SK-N-MC (cell line): ENCODE results near the gene SNX24.
"Not testable (repeated sequence)": the region's sequence is repeated elsewhere in the genome, so short reads cannot be mapped to it uniquely, and the experiment has no call there.

ENCODE experiments used
- DNase-seq: peaks from one replicate; pipeline ENCODE4 v3.0.0-alpha.2; 2011; ENCODE audit warnings: low read depth, low spot score
- H3K27ac ChIP-seq: fragments of 200-600 bp; sonication (generic); 2 replicates; pipeline ENCODE4 v1.5.1; 2016; ENCODE audit warnings: mixed run types
- H3K36me3 ChIP-seq: fragments of 200-600 bp; sonication (generic); 2 replicates; pipeline ENCODE4 v1.6.1; 2017; ENCODE audit warnings: antibody characterized with exemption, low read length, mixed read lengths; ENCODE audit not compliant: insufficient read depth
- H3K4me3 ChIP-seq: fragments of 200-600 bp; sonication (generic); 2 replicates; pipeline ENCODE4 v1.5.1; 2016
- H3K9ac ChIP-seq: fragments of 200-600 bp; sonication (generic); 2 replicates; pipeline ENCODE4 v1.8.0; 2017; ENCODE audit warnings: mixed run types, mixed read lengths; ENCODE audit not compliant: insufficient read length
- H3K9me3 ChIP-seq: fragments of 200-600 bp; sonication (generic); 2 replicates; pipeline ENCODE4 v1.6.1; 2017; ENCODE audit warnings: low read depth, mild to moderate bottlenecking, antibody characterized with exemption, low read length, moderate library complexity, mixed read lengths
- EZH2 ChIP-seq: fragments of 200-600 bp; sonication (generic); IDR thresholded peaks from one replicate; pipeline ENCODE4 v1.6.1; 2017; ENCODE audit warnings: antibody characterized with exemption
- FOXP2 ChIP-seq: optimal IDR thresholded peaks from 2 replicates; pipeline ENCODE3; 2011; ENCODE audit warnings: mild to moderate bottlenecking, moderate library complexity; ENCODE audit not compliant: insufficient read depth; ENCODE audit errors: extremely low read length, control extremely low read depth
- POLR2AphosphoS5 ChIP-seq: IDR thresholded peaks from 2 replicates; pipeline ENCODE4 v1.6.1; 2012; ENCODE audit warnings: mild to moderate bottlenecking, low read depth, low read length, borderline replicate concordance

The SNX24 gene

GRCh38 chr5:122967625-122968024 is 122.2 kb downstream of the SNX24 start:
- H3K9ac ChIP-seq, result no peak overlapping the region
- H3K9me3 ChIP-seq, result no peaks in the 10 kb centered on the region
- H3K4me3 ChIP-seq, result no peak overlapping the region
- no peaks in the 10 kb centered on the region for H3K36me3 ChIP-seq
- TF ChIP-seq POLR2AphosphoS5 (no peak), EZH2 (no peak), FOXP2 (no peak)
- DNase-seq, result no peak
- H3K27ac ChIP-seq, result no peak overlapping the region

- not testable (repeated sequence) for DNase-seq, H3K27ac ChIP-seq, H3K9me3 ChIP-seq
These were observed 122.6 kb downstream of the SNX24 start for GRCh38 chr5:122968056-122968455.

GRCh38 chr5:122971333-122971732 is 125.9 kb downstream of the SNX24 start:
- Histone ChIP-seq H3K9ac (no peak overlapping the region), H3K27ac (no peak overlapping the region), H3K4me3 (no peak overlapping the region), H3K36me3 (no peaks in the 10 kb centered on the region), H3K9me3 (no peaks in the 10 kb centered on the region)
- no peak for TF ChIP-seq FOXP2
- TF ChIP-seq POLR2AphosphoS5, result no peak
- TF ChIP-seq EZH2, result no peak
- DNase-seq, result no peak

More at GRCh38 chr5:122968056-122968455, 122.6 kb downstream of the SNX24 start:
- H3K36me3 ChIP-seq, H3K9ac ChIP-seq, H3K4me3 ChIP-seq: not testable (repeated sequence)

GRCh38 chr5:122972877-122973276 is 127.5 kb downstream of the SNX24 start:
- TF ChIP-seq FOXP2, result no peak
- TF ChIP-seq EZH2, result no peak
- TF ChIP-seq POLR2AphosphoS5, result no peak
- Histone ChIP-seq H3K36me3 (no peaks in the 10 kb centered on the region), H3K27ac (no peak overlapping the region), H3K9ac (no peak overlapping the region), H3K4me3 (no peak overlapping the region), H3K9me3 (no peaks in the 10 kb centered on the region)
- DNase-seq, result no peak

GRCh38 chr5:122973759-122974158 is 128.3 kb downstream of the SNX24 start:
- not testable (repeated sequence) for DNase-seq, H3K9me3 ChIP-seq, H3K36me3 ChIP-seq, H3K27ac ChIP-seq, H3K9ac ChIP-seq, H3K4me3 ChIP-seq

GRCh38 chr5:122974251-122974650 is 128.8 kb downstream of the SNX24 start:
- not testable (repeated sequence) for H3K9me3 ChIP-seq, H3K4me3 ChIP-seq, H3K27ac ChIP-seq, DNase-seq, H3K36me3 ChIP-seq, H3K9ac ChIP-seq

- Histone ChIP-seq H3K36me3 (no peaks in the 10 kb centered on the region), H3K27ac (no peak overlapping the region), H3K4me3 (no peak overlapping the region), H3K9ac (no peak overlapping the region), H3K9me3 (no peaks in the 10 kb centered on the region)
- no peak for DNase-seq
- TF ChIP-seq POLR2AphosphoS5 (no peak), EZH2 (no peak), FOXP2 (no peak)
These were observed 131.9 kb downstream of the SNX24 start for GRCh38 chr5:122977319-122977718.

GRCh38 chr5:122978068-122978467 is 132.7 kb downstream of the SNX24 start:
- TF ChIP-seq POLR2AphosphoS5 (no peak), FOXP2 (no peak), EZH2 (no peak)
- no peak overlapping the region for H3K9ac ChIP-seq
- no peak overlapping the region for H3K27ac ChIP-seq
- no peak overlapping the region for H3K4me3 ChIP-seq
- no peaks in the 10 kb centered on the region for H3K9me3 ChIP-seq
- no peak for DNase-seq
- no peaks in the 10 kb centered on the region for H3K36me3 ChIP-seq

GRCh38 chr5:122978644-122979297 is 133.4 kb downstream of the SNX24 start:
- no peaks in the 10 kb centered on the region for H3K9me3 ChIP-seq
- H3K4me3 ChIP-seq, result no peak overlapping the region
- H3K9ac ChIP-seq, result no peak overlapping the region
- no peaks in the 10 kb centered on the region for H3K36me3 ChIP-seq
- H3K27ac ChIP-seq, result no peak overlapping the region
- DNase-seq, result no peak
- TF ChIP-seq EZH2 (no peak), FOXP2 (no peak), POLR2AphosphoS5 (no peak)
